Activated CD8-positive, alpha-beta memory T cell treated with anti-CD3 and anti-CD28 coated beads, Interleukin-2, amount 50 U/mL, for 24 hours (primary cell): Measurements from ENCODE around the gene WDR59.
"Not testable (repeated sequence)": the region's sequence is repeated elsewhere in the genome, so short reads cannot be mapped to it uniquely, and the experiment has no call there.

ENCODE experiments used
- DNase-seq: peaks from one replicate; pipeline ENCODE4 v3.0.0-alpha.2; 2020; ENCODE audit errors: extremely low read depth

The WDR59 gene

GRCh38 chr16:74865922-74866598, 118.9 kb downstream of the WDR59 start:
- DNase-seq, result no peak

- no peak for DNase-seq
Observed at GRCh38 chr16:74862743-74863244, 122.1 kb downstream of the WDR59 start.

- DNase-seq, result no peak
Observed at GRCh38 chr16:74852500-74852875, 132.4 kb downstream of the WDR59 start.

- no peak for DNase-seq
Observed at GRCh38 chr16:74850027-74850426, 134.9 kb downstream of the WDR59 start.

GRCh38 chr16:74847202-74847601, 137.7 kb downstream of the WDR59 start:
- no peak for DNase-seq

- DNase-seq, result no peak
Observed at GRCh38 chr16:74846714-74847113, 138.2 kb downstream of the WDR59 start.

- no peak for DNase-seq
Observed at GRCh38 chr16:74844041-74844980, 140.6 kb downstream of the WDR59 start.

GRCh38 chr16:74843381-74844035, 141.4 kb downstream of the WDR59 start:
- DNase-seq, result not testable (repeated sequence)

GRCh38 chr16:74842413-74842812, 142.5 kb downstream of the WDR59 start:
- DNase-seq, result no peak

- DNase-seq, result no peak
Observed at GRCh38 chr16:74841904-74842303, 143.0 kb downstream of the WDR59 start.

GRCh38 chr16:74841469-74841868, 143.5 kb downstream of the WDR59 start:
- no peak for DNase-seq

GRCh38 chr16:74837056-74837455, 147.9 kb downstream of the WDR59 start:
- DNase-seq, result no peak

- no peak for DNase-seq
Observed at GRCh38 chr16:74836111-74836671, 148.7 kb downstream of the WDR59 start.

GRCh38 chr16:74832228-74832627, 152.7 kb downstream of the WDR59 start:
- no peak for DNase-seq

- DNase-seq, result no peak
Observed at GRCh38 chr16:74831467-74831866, 153.5 kb downstream of the WDR59 start.

- DNase-seq, result no peak
Observed at GRCh38 chr16:74830648-74831047, 154.3 kb downstream of the WDR59 start.

- DNase-seq, result no peak
Observed at GRCh38 chr16:74829637-74830036, 155.3 kb downstream of the WDR59 start.

GRCh38 chr16:74825941-74826340, 159.0 kb downstream of the WDR59 start:
- DNase-seq, result no peak

- DNase-seq, result no peak
Observed at GRCh38 chr16:74825016-74825415, 159.9 kb downstream of the WDR59 start.
